SK-N-SH treated with all-trans-retinoic acid at 6 μM for 48 hours (cell line): ENCODE results near the gene QRSL1.

Experiments used
- ATAC-seq: fragments of 200-7000 bp; cut with Tn5 transposase; 3 replicates; pipeline ENCODE4 v1.9.1; 2020; ENCODE audit warnings: mild to moderate bottlenecking, moderate library complexity
- ARNTL ChIP-seq: fragments of 450-650 bp; formaldehyde crosslinking; IDR thresholded peaks from 2 replicates; pipeline ENCODE4 v1.5.0; 2020; ENCODE audit warnings: low read depth, mild to moderate bottlenecking, moderate library complexity, borderline replicate concordance
- CSDC2 ChIP-seq: fragments of 250-450 bp; sonication (Bioruptor Pico); IDR thresholded peaks from 2 replicates; pipeline ENCODE4 v1.5.0; 2020; ENCODE audit warnings: mild to moderate bottlenecking, moderate library complexity
- CSRNP3 ChIP-seq: fragments of 250-450 bp; sonication (Bioruptor Pico); IDR thresholded peaks from 2 replicates; pipeline ENCODE4 v1.5.1; 2021; ENCODE audit warnings: mild to moderate bottlenecking, moderate library complexity
- ESRRG ChIP-seq: fragments of 250-450 bp; sonication (Bioruptor Pico); IDR thresholded peaks from 2 replicates; pipeline ENCODE4 v1.6.1; 2021; ENCODE audit warnings: mild to moderate bottlenecking
- GLIS3 ChIP-seq: fragments of 250-450 bp; sonication (Bioruptor Pico); IDR thresholded peaks from 2 replicates; pipeline ENCODE4 v1.5.0; 2020; ENCODE audit warnings: mild to moderate bottlenecking, moderate library complexity
- ISL1 ChIP-seq: fragments of 250-450 bp; sonication (Bioruptor Pico); IDR thresholded peaks from 2 replicates; pipeline ENCODE4 v2.1.2; 2022; ENCODE audit warnings: mild to moderate bottlenecking, moderate library complexity
- OSR1 ChIP-seq: fragments of 250-450 bp; sonication (Bioruptor Pico); IDR thresholded peaks from 2 replicates; pipeline ENCODE4 v1.8.0; 2022; ENCODE audit warnings: moderate library complexity, mild to moderate bottlenecking, inconsistent platforms
- PATZ1 ChIP-seq: fragments of 250-450 bp; sonication (Bioruptor Pico); IDR thresholded peaks from 2 replicates; pipeline ENCODE4 v1.8.0; 2020; ENCODE audit warnings: mild to moderate bottlenecking, moderate library complexity, borderline replicate concordance
- RARB ChIP-seq: fragments of 250-450 bp; sonication (Bioruptor Pico); IDR thresholded peaks from 2 replicates; pipeline ENCODE4 v1.8.0; 2021; ENCODE audit warnings: mild to moderate bottlenecking, moderate library complexity
- SNAI2 ChIP-seq: fragments of 250-450 bp; sonication (Bioruptor Pico); IDR thresholded peaks from 2 replicates; pipeline ENCODE4 v1.5.0; 2020; ENCODE audit warnings: mild to moderate bottlenecking, moderate library complexity
- TCF4 ChIP-seq: fragments of 250-450 bp; sonication (Bioruptor Pico); IDR thresholded peaks from 2 replicates; pipeline ENCODE4 v1.8.0; 2021; ENCODE audit warnings: mild to moderate bottlenecking, moderate library complexity, borderline replicate concordance
- TOX ChIP-seq: fragments of 250-450 bp; sonication (Bioruptor Pico); IDR thresholded peaks from 2 replicates; pipeline ENCODE4 v1.8.0; 2021; ENCODE audit warnings: mild to moderate bottlenecking, moderate library complexity, borderline replicate concordance
- ZC3H10 ChIP-seq: fragments of 250-450 bp; sonication (Bioruptor Pico); IDR thresholded peaks from 2 replicates; pipeline ENCODE4 v1.5.1; 2021; ENCODE audit warnings: mild to moderate bottlenecking, moderate library complexity
- ZFP3 ChIP-seq: fragments of 250-450 bp; sonication (Bioruptor Pico); IDR thresholded peaks from 2 replicates; pipeline ENCODE4 v1.5.0; 2020; ENCODE audit warnings: mild to moderate bottlenecking, moderate library complexity
- ZFP30 ChIP-seq: fragments of 450-650 bp; formaldehyde crosslinking; IDR thresholded peaks from 2 replicates; pipeline ENCODE4 v1.5.0; 2022; ENCODE audit warnings: mild to moderate bottlenecking, moderate library complexity
- ZNF565 ChIP-seq: fragments of 450-650 bp; formaldehyde crosslinking; conservative IDR thresholded peaks from 2 replicates; pipeline ENCODE4 v1.5.0; 2020; ENCODE audit warnings: low read depth, mild to moderate bottlenecking, moderate library complexity
- ZNF70 ChIP-seq: fragments of 450-650 bp; formaldehyde crosslinking; IDR thresholded peaks from 2 replicates; pipeline ENCODE4 v1.5.0; 2020; ENCODE audit warnings: mild to moderate bottlenecking, moderate library complexity
- ZNF8 ChIP-seq: fragments of 450-650 bp; formaldehyde crosslinking; IDR thresholded peaks from 2 replicates; pipeline ENCODE4 v1.5.0; 2020; ENCODE audit warnings: mild to moderate bottlenecking, moderate library complexity
- TF ChIP-seq, protein P1 (sequence below): fragments of 250-450 bp; sonication (Bioruptor Pico); IDR thresholded peaks from 2 replicates; pipeline ENCODE4 v1.5.0; 2020; ENCODE audit warnings: mild to moderate bottlenecking, moderate library complexity
- TF ChIP-seq, protein P2 (sequence below): fragments of 250-450 bp; sonication (Bioruptor Pico); IDR thresholded peaks from 2 replicates; pipeline ENCODE4 v1.8.0; 2021; ENCODE audit warnings: low read depth, mild to moderate bottlenecking, moderate library complexity, borderline replicate concordance
- TF ChIP-seq, protein P3 (sequence below): fragments of 250-450 bp; sonication (Bioruptor Pico); IDR thresholded peaks from 2 replicates; pipeline ENCODE4 v1.5.1; 2020; ENCODE audit warnings: low read depth, mild to moderate bottlenecking, moderate library complexity

QRSL1 gene

GRCh38 chr6:106637717-106638341 lies 8.5 kb downstream of the QRSL1 start:
- ATAC-seq = no peak
- no peak for TF ChIP-seq PATZ1 (CRISPR knock-in tag)
- no peak for TF ChIP-seq CSRNP3
- TF ChIP-seq, protein P1, sequence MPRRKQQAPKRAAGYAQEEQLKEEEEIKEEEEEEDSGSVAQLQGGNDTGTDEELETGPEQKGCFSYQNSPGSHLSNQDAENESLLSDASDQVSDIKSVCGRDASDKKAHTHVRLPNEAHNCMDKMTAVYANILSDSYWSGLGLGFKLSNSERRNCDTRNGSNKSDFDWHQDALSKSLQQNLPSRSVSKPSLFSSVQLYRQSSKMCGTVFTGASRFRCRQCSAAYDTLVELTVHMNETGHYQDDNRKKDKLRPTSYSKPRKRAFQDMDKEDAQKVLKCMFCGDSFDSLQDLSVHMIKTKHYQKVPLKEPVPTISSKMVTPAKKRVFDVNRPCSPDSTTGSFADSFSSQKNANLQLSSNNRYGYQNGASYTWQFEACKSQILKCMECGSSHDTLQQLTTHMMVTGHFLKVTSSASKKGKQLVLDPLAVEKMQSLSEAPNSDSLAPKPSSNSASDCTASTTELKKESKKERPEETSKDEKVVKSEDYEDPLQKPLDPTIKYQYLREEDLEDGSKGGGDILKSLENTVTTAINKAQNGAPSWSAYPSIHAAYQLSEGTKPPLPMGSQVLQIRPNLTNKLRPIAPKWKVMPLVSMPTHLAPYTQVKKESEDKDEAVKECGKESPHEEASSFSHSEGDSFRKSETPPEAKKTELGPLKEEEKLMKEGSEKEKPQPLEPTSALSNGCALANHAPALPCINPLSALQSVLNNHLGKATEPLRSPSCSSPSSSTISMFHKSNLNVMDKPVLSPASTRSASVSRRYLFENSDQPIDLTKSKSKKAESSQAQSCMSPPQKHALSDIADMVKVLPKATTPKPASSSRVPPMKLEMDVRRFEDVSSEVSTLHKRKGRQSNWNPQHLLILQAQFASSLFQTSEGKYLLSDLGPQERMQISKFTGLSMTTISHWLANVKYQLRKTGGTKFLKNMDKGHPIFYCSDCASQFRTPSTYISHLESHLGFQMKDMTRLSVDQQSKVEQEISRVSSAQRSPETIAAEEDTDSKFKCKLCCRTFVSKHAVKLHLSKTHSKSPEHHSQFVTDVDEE (CRISPR knock-in tag) = no peak
- no peak for TF ChIP-seq CSDC2 (CRISPR knock-in tag)
- TF ChIP-seq TOX (CRISPR knock-in tag) = no peak
- no peak for TF ChIP-seq ESRRG (CRISPR knock-in tag)
- TF ChIP-seq, protein P2, sequence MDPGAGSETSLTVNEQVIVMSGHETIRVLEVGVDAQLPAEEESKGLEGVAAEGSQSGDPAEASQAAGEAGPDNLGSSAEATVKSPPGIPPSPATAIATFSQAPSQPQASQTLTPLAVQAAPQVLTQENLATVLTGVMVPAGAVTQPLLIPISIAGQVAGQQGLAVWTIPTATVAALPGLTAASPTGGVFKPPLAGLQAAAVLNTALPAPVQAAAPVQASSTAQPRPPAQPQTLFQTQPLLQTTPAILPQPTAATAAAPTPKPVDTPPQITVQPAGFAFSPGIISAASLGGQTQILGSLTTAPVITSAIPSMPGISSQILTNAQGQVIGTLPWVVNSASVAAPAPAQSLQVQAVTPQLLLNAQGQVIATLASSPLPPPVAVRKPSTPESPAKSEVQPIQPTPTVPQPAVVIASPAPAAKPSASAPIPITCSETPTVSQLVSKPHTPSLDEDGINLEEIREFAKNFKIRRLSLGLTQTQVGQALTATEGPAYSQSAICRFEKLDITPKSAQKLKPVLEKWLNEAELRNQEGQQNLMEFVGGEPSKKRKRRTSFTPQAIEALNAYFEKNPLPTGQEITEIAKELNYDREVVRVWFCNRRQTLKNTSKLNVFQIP (CRISPR knock-in tag) = no peak
- TF ChIP-seq TCF4 (CRISPR knock-in tag) = no peak
- TF ChIP-seq GLIS3 (CRISPR knock-in tag) = no peak
- no peak for TF ChIP-seq ZNF70
- no peak for TF ChIP-seq ZFP30 (CRISPR knock-in tag)
- TF ChIP-seq, protein P3, sequence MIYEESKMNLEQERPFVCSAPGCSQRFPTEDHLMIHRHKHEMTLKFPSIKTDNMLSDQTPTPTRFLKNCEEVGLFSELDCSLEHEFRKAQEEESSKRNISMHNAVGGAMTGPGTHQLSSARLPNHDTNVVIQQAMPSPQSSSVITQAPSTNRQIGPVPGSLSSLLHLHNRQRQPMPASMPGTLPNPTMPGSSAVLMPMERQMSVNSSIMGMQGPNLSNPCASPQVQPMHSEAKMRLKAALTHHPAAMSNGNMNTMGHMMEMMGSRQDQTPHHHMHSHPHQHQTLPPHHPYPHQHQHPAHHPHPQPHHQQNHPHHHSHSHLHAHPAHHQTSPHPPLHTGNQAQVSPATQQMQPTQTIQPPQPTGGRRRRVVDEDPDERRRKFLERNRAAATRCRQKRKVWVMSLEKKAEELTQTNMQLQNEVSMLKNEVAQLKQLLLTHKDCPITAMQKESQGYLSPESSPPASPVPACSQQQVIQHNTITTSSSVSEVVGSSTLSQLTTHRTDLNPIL = no peak
- TF ChIP-seq RARB (CRISPR knock-in tag) = no peak
- TF ChIP-seq ARNTL (CRISPR knock-in tag) = no peak

- no peak for ATAC-seq
- TF ChIP-seq ESRRG (CRISPR knock-in tag) (no peak), GLIS3 (CRISPR knock-in tag) (no peak)
- TF ChIP-seq, all 23 proteins: peak for 0
These were observed 10.4 kb downstream of the QRSL1 start for GRCh38 chr6:106639812-106640211.

- ATAC-seq = no peak
- TF ChIP-seq ZNF565 (CRISPR knock-in tag) (no peak), ARNTL (CRISPR knock-in tag) (no peak), CSDC2 (CRISPR knock-in tag) (no peak), CSRNP3 (no peak), ZNF70 (no peak), SNAI2 (CRISPR knock-in tag) (no peak), ZC3H10 (CRISPR knock-in tag) (no peak), ISL1 (no peak), PATZ1 (CRISPR knock-in tag) (no peak), ZNF8 (no peak), TCF4 (CRISPR knock-in tag) (no peak), ZFP3 (no peak), ZFP30 (CRISPR knock-in tag) (no peak), OSR1 (CRISPR knock-in tag) (no peak)
- TF ChIP-seq, protein P2 (CRISPR knock-in tag) = no peak
- TF ChIP-seq, protein P3 = no peak
These were observed 13.1 kb downstream of the QRSL1 start for GRCh38 chr6:106642476-106642875.
